K562 (cell line): ENCODE results near the gene PTGR1. TPM values are rescaled to one million over a fixed set of nuclear protein-coding genes. Genes with fewer than 3 reads are reported as not detected.

Experiments
- BMI1 ChIP-seq: fragments of 150-350 bp; IDR thresholded peaks from 2 replicates; pipeline ENCODE4 v1.6.1; 2014; ENCODE audit warnings: low read length
- CBFA2T2 ChIP-seq: fragments of 450-650 bp; conservative IDR thresholded peaks from 2 replicates; pipeline ENCODE4 v1.6.1; 2017; ENCODE audit warnings: mild to moderate bottlenecking
- CEBPG ChIP-seq, 3 experiments: fragments of 200-800 bp in 1 of 3; sonication (Bioruptor generic) in 1 of 3; sonication (generic) in 1 of 3; formaldehyde crosslinking in 1 of 3; IDR thresholded peaks in 2 of 3; conservative IDR thresholded peaks in 1 of 3; 2 replicates each; pipeline versions ENCODE4 v1.6.1 to v1.8.0; 2016 to 2022; ENCODE audit warnings: missing compliant biosample characterization in 2 of 3, missing genetic modification characterization in 2 of 3, mild to moderate bottlenecking in 1 of 3, missing genetic modification reagents in 1 of 3
- CTBP1 ChIP-seq: fragments of 450-650 bp; IDR thresholded peaks from 2 replicates; pipeline ENCODE4 v1.6.1; 2016; ENCODE audit warnings: borderline replicate concordance
- DIDO1 ChIP-seq: fragments of 450-650 bp; IDR thresholded peaks from 2 replicates; pipeline ENCODE4 v1.6.1; 2016; ENCODE audit warnings: low read depth, missing biosample characterization, missing genetic modification characterization
- ETV6 ChIP-seq, 3 experiments: fragments of 150-350 bp in 1 of 3; sonication (generic) in 1 of 3; formaldehyde crosslinking in 1 of 3; IDR thresholded peaks; 2 replicates each; pipeline versions ENCODE4 v1.6.1 to v1.8.0; 2014 to 2022; ENCODE audit warnings: borderline replicate concordance in 2 of 3, low read depth in 2 of 3, antibody characterized with exemption in 1 of 3, low read length in 1 of 3, mild to moderate bottlenecking in 1 of 3, missing genetic modification reagents in 1 of 3
- GABPB2 ChIP-seq: fragments of 250-450 bp; sonication (Bioruptor Pico); conservative IDR thresholded peaks from 2 replicates; pipeline ENCODE4 v1.5.1; 2021; ENCODE audit warnings: mild to moderate bottlenecking
- GTF2E2 ChIP-seq: fragments of 200-800 bp; sonication (Bioruptor generic); IDR thresholded peaks from 2 replicates; pipeline ENCODE4 v1.6.1; 2016; ENCODE audit warnings: missing genetic modification characterization, missing compliant biosample characterization
- JUNB ChIP-seq: fragments of 450-650 bp; formaldehyde crosslinking; conservative IDR thresholded peaks from 2 replicates; pipeline ENCODE4 v1.4.0; 2020; ENCODE audit warnings: mild to moderate bottlenecking
- KLF6 ChIP-seq: fragments of 250-450 bp; sonication (Bioruptor Pico); IDR thresholded peaks from 2 replicates; pipeline ENCODE4 v1.4.0; 2020; ENCODE audit warnings: mild to moderate bottlenecking, moderate library complexity, borderline replicate concordance
- LCOR ChIP-seq: sonication (generic); formaldehyde crosslinking; IDR thresholded peaks from 2 replicates; pipeline ENCODE4 v1.8.0; 2022; ENCODE audit warnings: mild to moderate bottlenecking, missing genetic modification reagents
- NBN ChIP-seq: fragments of 450-650 bp; IDR thresholded peaks from 2 replicates; pipeline ENCODE4 v1.6.1; 2016; ENCODE audit warnings: low read depth, mild to moderate bottlenecking
- PKNOX1 ChIP-seq: fragments of 450-650 bp; IDR thresholded peaks from 2 replicates; pipeline ENCODE4 v1.6.1; 2016
- POLR2H ChIP-seq: IDR thresholded peaks from 2 replicates; pipeline ENCODE4 v1.6.1; 2016; ENCODE audit warnings: missing genetic modification characterization, low read depth, mild to moderate bottlenecking, control low read depth, missing compliant biosample characterization, moderate library complexity
- PTTG1 ChIP-seq: fragments of 450-650 bp; IDR thresholded peaks from 2 replicates; pipeline ENCODE4 v1.6.1; 2016; ENCODE audit warnings: low read depth, mild to moderate bottlenecking, missing genetic modification characterization, missing compliant biosample characterization
- SIRT6 ChIP-seq: IDR thresholded peaks from one replicate; pipeline ENCODE4 v1.6.1; 2012; ENCODE audit warnings: low read depth, mild to moderate bottlenecking, control low read depth, inconsistent platforms, low read length, moderate library complexity
- SMAD1 ChIP-seq: fragments of 150-350 bp; IDR thresholded peaks from 2 replicates; pipeline ENCODE4 v1.6.1; 2014; ENCODE audit warnings: low read length, low read depth; ENCODE audit not compliant: partially characterized antibody
- TBL1XR1 ChIP-seq, 2 experiments: IDR thresholded peaks; 2 replicates each; pipeline ENCODE4 v1.6.1; 2012; ENCODE audit warnings: improper control_type of control experiment in 2 of 2, low read length in 2 of 2, mild to moderate bottlenecking in 1 of 2
- TCF15 ChIP-seq: fragments of 250-450 bp; sonication (Bioruptor Pico); IDR thresholded peaks from 2 replicates; pipeline ENCODE4 v1.8.0; 2022; ENCODE audit warnings: moderate library complexity, mild to moderate bottlenecking, inconsistent platforms
- ZNF12 ChIP-seq: sonication (generic); formaldehyde crosslinking; IDR thresholded peaks from 2 replicates; pipeline ENCODE4 v1.4.0; 2020; ENCODE audit warnings: mild to moderate bottlenecking, missing genetic modification reagents
- ZNF274 ChIP-seq: IDR thresholded peaks from 2 replicates; pipeline ENCODE4 v1.6.1; 2011; ENCODE audit warnings: low read depth, mild to moderate bottlenecking, low read length, moderate library complexity, borderline replicate concordance
- polyA plus RNA-seq, 8 experiments: library from polyadenylated mRNA; depleted of rRNA in 4 of 8; stranded (reverse) in 5 of 8; unstranded in 3 of 8; fragments of >200 nt; fragmentation: Nextera tagmentation in 2 of 8; fragmentation: Illumina TruSeq in 1 of 8; extraction: Ambion mirVana in 2 of 8; extraction: Trizol in 1 of 8; gene quantifications; 2 replicates each; pipeline versions ENCODE4 v1.2.1 to v1.2.3, GENCODE V29; 2011 to 2014; ENCODE audit warnings: inconsistent platforms in 1 of 8, missing spikeins in 1 of 8
- total RNA-seq, 7 experiments: library from RNA; depleted of rRNA in 6 of 7; stranded (reverse); fragments of >200 nt in 6 of 7; fragmentation: Illumina TruSeq in 2 of 7; extraction: Trizol in 2 of 7; gene quantifications; 2 replicates each; pipeline versions ENCODE4 v1.2.1 to v1.2.3, GENCODE V29; 2011 to 2021; ENCODE audit warnings: low replicate concordance in 1 of 7
- TF ChIP-seq, protein P1 (sequence below): IDR thresholded peaks from 3 replicates; pipeline ENCODE4 v1.6.1; 2011; ENCODE audit warnings: borderline replicate concordance, mild to moderate bottlenecking; ENCODE audit not compliant: insufficient read length, insufficient read depth
- TF ChIP-seq, protein P2 (sequence below): fragments of 250-450 bp; sonication (Bioruptor Pico); IDR thresholded peaks from 2 replicates; pipeline ENCODE4 v1.5.0; 2022; ENCODE audit warnings: mild to moderate bottlenecking

PTGR1 gene
- total and polyA plus RNA-seq, 9 of the 15 experiments (the other 6 are each of a cell fraction or from before 2014, with no cell fraction given) = 0.22 TPM; not detected in 8

- TF ChIP-seq JUNB (CRISPR knock-in tag) (no peak), SMAD1 (no peak), CBFA2T2 (no peak), ETV6 (IDR thresholded peaks at IDR 0.05; ENCODE audit: borderline replicate concordance in 1 of 2, low read depth in 2 of 2, low read length in 1 of 2) (no peak), ETV6 (CRISPR knock-in tag; IDR thresholded peaks at IDR 0.05; ENCODE audit: borderline replicate concordance) (no peak), ZNF12 (CRISPR knock-in tag) (no peak), TCF15 (no peak), DIDO1 (no peak), KLF6 (no peak), CEBPG (CRISPR knock-in tag; IDR thresholded peaks at IDR 0.05) (no peak), CEBPG (tag; conservative IDR thresholded peaks at IDR 0.05 in 1 of 2, IDR thresholded peaks at IDR 0.05 in 1 of 2) (no peak), SIRT6 (no peak), BMI1 (0 out of 2 replicates have a peak, but pooled peaks have one; percentile 33), GABPB2 (CRISPR knock-in tag) (no peak), PTTG1 (tag) (no peak), GTF2E2 (tag) (no peak), ZNF274 (no peak), LCOR (CRISPR knock-in tag) (peak; percentile 24; the same call in 1 of the 2 replicates), TBL1XR1 (IDR thresholded peaks at IDR 0.05; ENCODE audit: low read length in 2 of 2) (peak in 1 of 2 experiments; percentile 11; a peak in 1 of 4 replicates), PKNOX1 (no peak), NBN (no peak), CTBP1 (peak; percentile 33; the same call in 1 of the 2 replicates), POLR2H (peak; percentile 90)
- TF ChIP-seq, protein P1, sequence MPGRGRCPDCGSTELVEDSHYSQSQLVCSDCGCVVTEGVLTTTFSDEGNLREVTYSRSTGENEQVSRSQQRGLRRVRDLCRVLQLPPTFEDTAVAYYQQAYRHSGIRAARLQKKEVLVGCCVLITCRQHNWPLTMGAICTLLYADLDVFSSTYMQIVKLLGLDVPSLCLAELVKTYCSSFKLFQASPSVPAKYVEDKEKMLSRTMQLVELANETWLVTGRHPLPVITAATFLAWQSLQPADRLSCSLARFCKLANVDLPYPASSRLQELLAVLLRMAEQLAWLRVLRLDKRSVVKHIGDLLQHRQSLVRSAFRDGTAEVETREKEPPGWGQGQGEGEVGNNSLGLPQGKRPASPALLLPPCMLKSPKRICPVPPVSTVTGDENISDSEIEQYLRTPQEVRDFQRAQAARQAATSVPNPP = no peak
- TF ChIP-seq, protein P2, sequence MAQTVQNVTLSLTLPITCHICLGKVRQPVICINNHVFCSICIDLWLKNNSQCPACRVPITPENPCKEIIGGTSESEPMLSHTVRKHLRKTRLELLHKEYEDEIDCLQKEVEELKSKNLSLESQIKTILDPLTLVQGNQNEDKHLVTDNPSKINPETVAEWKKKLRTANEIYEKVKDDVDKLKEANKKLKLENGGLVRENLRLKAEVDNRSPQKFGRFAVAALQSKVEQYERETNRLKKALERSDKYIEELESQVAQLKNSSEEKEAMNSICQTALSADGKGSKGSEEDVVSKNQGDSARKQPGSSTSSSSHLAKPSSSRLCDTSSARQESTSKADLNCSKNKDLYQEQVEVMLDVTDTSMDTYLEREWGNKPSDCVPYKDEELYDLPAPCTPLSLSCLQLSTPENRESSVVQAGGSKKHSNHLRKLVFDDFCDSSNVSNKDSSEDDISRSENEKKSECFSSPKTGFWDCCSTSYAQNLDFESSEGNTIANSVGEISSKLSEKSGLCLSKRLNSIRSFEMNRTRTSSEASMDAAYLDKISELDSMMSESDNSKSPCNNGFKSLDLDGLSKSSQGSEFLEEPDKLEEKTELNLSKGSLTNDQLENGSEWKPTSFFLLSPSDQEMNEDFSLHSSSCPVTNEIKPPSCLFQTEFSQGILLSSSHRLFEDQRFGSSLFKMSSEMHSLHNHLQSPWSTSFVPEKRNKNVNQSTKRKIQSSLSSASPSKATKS (CRISPR knock-in tag) = no peak
Observed at GRCh38 chr9:111631214-111631971, 31.9 kb upstream of the PTGR1 start, which contains the start of gene DNAJC25 (continued).
